NCI-H1417 treated with DMSO at 0.1 percent for 48 hours (cell line): ENCODE data around the gene EHD3.
A peak's percentile ranks its signal among the peaks of the same experiment; 100 is the strongest.

Source experiments
- DNase-seq: peaks from one replicate; lab custom pipeline; 2025; lab: John Stamatoyannopoulos, UW

EHD3 gene

DNA sequence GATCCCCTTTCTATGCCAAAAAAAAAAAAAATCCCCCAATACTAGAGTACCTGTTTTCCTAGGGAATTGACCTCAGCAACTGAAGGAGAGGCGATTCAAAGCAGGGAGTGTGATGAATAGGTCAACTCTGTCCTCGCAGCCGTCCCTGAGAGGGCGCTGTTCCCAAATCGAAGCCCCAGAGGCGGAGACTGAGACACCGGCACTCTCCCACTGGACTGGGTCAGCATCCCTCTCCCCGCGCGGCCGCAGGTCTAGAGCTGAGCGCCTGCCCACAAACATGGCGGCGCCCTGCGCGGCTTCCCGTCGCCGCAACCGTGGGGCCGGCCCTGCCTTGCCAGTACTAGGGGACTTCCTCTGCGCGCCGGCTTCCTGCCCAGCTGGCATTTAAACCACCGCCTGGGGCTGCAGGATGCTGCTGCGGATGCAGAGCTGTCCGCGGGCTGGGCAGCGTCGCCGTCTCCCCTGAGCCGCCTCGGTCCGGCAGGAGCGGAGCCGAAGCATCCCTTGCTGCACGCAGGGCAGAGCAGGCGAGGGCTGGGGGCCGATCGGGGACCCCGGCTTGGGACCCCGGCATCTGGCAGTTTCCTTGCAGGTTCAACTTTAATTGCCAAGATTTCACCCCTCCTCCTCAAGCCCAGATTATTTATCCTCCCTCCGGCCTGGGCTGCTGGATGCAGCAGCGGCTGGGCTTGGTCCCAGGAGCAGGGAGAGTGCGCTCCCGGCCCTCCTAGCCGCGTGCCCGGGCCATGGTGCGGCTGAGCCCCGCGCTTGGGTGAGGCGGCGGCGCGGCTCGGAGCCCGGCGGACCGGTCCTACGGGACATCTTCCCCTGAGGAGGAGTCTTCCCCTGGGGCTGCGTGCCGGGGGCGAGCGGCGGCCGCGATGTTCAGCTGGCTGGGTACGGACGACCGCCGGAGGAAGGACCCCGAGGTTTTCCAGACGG, at the start of gene EHD3:
EHD3 (plus strand) TSS at position 412 of the 942 bp plus-strand sequence; CDS start at position 882, 470 bp downstream.
- DNase-seq: peak; percentile 92

DNA sequence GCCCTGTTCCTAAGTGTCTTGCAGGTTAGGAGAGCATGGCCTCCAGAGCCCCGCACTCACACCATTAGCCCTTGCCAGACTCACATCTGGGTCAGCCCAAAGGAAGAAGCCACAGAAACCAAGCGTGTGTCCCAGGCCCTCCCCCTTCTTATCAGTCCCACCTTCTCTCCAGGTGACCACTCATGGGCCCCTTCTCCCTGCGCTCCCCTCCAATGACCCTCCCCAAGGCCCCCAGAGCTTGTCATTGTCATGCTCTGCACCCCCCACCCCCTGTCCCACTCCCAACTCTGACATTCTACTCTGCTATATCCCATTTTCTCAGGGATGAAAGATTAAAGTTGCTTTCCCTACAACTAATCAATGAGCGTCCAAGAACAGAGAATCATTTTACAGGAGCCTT, 46.8 kb upstream of the EHD3 start:
- DNase-seq: no peak

DNA sequence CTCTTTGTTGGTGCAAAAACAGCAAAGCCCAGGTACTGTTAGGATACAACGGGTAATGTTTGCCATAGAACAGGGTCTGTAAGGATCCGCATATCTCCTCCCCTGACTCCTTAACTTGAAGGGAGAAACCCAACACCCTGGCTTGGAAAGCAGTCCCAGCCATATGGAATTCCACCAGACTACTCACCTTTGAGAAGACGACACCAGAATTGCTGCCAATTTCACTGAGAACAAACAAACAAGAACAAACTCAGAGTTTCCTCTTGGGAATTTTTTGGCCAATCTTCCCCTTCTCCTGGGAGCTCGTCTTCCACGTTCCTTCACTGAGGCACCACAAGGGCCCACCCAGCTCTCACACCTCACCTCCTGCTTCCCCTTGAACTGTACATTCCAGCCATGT, 45.8 kb upstream of the EHD3 start:
- DNase-seq: no peak

DNA sequence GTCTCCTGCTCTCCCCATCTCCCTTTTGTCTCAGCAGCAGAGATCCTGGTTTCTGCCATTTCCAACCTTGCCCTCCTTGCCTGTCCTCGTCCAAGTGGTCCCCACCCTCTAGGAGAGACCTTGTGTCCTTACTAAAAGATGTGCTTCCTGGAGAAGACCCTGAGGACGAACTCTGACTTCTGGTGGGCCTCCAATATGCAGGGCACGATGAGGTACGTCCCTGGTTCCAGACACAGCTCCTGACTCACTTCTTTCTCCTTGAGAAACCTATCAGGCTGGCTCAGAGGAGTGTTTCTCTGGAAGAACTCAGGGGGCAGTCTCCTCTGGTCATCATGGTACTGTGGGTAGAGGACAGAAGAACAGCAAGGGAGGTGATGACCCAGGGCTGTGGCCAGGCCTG, 44.8 kb upstream of the EHD3 start:
- no peak for DNase-seq

DNA sequence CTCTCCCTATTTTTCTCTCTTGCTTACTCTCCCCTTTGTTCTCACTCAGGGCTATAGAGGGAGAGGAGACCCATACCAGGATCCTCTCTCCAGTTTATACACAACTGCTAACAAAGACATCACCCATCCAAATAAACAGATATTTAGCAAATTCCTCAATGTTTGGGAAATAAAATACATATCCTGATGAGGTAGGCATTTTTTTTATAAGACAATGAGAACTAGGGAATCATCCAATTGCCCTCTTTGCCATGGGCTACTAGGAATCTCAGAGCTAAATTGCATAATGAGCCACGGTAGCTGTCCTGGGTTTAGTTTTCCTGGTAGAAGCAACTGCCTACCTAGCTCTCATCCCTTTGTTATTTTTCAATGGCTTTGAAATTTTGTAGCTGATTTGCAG, 43.8 kb upstream of the EHD3 start:
- no peak for DNase-seq

DNA sequence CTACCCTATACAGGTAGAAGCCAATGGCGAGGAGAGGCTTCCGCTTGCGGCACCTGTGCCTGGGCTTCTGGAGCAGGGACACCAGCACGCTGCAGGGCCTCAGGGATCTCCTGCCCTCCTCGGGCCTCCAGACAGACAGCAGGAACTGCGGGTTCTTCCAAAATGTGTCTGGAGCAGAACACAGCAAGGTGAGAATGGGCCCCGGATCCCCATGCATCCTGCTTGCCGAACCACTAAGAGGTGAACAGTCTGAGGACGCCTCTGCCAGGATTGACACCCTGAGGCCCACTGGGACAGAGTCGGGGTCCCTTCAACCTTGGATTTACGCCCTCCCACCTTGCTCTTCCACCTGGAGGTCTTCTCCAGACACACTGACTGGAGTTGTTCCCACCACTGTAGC, 42.0 kb upstream of the EHD3 start:
- no peak for DNase-seq

- no peak for DNase-seq
Measured at GRCh38 chr2:31192396-31192795, 41.6 kb upstream of the EHD3 start.

DNA sequence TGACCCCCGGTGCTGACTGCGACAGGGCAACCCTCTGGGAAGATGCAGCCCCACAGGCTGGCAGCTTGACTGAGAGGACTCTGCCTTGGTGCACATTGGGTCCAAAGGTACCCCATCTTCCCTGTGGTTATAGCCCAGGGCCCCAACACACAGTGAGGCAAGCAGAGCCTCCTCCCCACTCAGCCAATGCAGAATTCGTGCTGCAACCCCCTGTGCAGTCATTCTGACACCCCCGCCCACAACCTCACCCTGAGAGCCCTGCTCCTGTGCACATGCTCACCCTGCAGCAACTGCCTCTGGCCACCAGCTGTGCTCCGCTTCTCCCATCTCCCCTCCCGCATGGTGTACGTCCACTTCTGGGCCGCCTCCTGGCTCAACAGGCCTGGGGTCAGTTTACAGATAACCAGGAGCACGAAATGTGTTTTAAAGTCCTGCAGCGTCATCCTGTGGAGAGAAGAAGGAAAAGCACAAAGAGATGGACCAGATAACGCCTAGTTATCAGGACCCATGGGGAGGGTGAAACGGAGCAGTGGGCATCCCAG, 41.0 kb upstream of the EHD3 start:
- no peak for DNase-seq

DNA sequence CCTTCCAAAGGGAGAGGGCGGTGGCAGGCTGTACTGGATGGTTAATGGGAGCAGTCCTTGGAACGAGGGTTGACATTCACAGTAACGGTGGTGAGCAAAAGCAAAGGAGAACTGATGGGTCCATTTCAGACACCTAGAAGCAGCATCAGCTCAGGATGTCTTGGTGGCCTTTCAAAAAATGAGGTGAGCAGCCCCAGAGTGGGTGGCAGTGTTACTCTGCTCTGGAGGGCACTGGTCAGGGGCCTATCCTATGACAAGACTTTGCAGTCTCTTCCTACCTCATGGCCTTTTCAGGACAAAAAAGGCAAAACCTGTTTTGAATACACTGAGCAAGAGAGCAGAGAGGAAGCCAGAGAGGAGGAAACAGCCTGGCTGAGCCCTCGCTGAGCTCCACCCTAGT, 40.1 kb upstream of the EHD3 start:
- DNase-seq: no peak

- no peak for DNase-seq
Measured at GRCh38 chr2:31196622-31197021, 37.3 kb upstream of the EHD3 start.

GRCh38 chr2:31197166-31197565, 36.8 kb upstream of the EHD3 start:
- DNase-seq: no peak

DNA sequence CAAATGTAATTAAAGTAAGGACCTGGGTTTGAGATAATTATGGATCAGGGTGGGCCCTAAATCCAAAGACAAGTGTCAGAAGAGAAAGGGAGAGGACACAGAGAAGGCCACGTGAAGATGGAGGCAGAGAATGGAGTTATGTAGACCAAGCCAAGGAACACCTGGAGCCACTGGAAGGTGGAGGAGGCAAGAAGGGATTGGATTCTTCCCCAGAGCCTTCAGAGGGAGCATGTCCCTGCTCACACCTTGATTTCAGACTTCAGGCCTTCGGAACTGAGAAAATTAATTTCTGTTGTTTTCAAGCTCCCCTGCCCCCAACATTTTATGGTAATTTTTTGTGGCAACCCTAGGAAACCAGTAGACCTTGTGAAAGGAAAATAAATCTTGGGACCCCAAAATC, 36.3 kb upstream of the EHD3 start:
- no peak for DNase-seq

DNA sequence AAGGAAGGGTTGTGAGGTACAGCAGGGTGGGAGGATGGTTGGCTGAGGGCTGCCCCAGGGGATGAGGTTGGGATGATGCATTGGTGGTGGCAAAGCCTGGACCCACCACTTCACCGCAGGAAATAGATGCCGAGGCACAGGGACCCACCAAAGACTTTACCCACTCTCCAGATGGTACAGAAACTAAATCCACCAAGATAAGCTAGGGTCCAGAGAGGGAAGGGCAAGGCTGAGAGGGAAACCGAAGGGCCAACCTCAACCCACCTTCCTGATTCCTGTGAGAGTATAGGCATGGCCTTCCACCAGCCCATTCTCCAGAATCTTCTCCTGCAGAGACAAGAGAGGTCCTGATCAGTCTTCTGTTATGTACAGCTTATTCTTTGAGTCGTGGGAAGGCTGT, 34.7 kb upstream of the EHD3 start:
- no peak for DNase-seq

GRCh38 chr2:31200972-31201371, 33.0 kb upstream of the EHD3 start:
- DNase-seq: no peak

DNA sequence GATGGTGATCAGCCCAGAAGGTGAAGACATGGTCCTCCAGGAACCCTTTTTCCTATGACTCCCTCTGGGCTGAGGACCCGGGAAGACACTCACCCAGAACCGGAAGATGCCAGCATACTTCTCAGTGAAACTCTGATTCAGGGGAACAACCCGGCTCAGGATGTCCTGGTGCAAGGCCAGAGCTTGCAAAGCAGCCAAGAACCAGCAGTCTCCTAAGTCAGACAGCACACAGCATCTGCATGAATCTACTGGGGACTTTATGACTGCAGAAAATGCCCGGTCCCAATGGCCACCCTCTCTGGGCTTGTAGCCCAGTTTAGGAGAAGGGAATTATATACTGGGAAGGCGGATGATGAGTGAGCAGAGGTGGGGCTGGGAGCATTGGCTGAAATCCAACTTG, 31.9 kb upstream of the EHD3 start:
- no peak for DNase-seq

- no peak for DNase-seq
Measured at GRCh38 chr2:31202833-31203232, 31.1 kb upstream of the EHD3 start.

- no peak for DNase-seq
Measured at GRCh38 chr2:31203916-31204315, 30.0 kb upstream of the EHD3 start.

DNA sequence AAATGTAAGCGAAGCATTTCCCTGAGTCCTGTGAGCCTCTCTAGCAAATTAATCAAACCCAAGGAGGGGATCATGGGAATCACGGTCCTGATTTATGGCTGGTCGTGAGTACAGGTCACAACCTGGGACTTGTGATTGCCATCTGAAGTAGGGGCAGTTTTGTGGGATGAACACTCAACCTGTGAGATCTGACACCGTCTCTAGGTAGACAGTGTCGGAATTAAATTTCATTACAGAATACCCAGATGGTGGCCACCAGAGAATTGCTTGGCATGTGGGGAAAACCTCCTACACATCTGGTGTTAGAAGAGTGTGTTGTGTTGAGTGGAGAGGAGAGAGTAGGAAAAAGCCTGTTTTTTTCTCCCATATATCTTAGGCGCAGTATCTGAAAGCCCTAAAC, 29.2 kb upstream of the EHD3 start:
- no peak for DNase-seq

DNA sequence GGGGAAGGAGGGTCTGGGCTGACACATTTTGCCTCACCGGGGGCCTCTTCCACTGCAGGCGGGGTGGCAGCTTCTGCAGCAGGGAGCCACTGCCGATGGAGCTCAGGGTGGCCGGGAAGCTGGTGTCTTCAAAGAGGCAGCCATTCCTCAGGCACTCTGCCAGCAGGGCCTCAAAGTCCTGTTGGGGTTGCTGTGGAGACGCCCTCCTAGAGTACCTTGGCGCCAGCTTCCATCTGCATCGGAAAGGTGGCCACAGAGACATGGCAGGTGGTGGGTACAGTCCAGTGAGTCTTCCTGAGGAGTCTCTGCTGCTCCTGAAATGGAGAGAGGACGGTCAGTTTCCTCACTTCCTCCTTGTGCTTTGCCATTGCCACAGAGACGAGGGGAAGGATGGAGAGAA, 28.8 kb upstream of the EHD3 start:
- no peak for DNase-seq

DNA sequence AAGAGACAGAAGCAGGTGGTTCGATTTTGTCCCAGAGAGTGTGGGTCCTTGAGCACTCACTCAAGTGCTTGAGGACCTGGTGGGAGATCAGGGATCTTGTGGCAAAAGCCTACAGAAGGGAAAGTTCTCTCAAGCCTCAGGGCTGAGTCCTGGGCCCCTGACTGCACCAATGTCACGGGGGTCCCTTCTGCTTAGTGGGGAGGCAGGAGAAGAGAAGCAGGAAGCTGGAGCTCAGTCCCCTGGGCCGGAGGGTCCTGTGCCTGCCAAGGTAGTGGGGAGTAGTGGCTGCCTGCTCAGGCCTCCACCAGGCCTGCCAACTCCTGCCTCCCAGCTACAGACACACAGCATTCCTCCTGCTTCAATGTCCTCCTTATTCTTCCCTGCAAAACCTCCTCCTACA, 28.3 kb upstream of the EHD3 start:
- DNase-seq: no peak

DNA sequence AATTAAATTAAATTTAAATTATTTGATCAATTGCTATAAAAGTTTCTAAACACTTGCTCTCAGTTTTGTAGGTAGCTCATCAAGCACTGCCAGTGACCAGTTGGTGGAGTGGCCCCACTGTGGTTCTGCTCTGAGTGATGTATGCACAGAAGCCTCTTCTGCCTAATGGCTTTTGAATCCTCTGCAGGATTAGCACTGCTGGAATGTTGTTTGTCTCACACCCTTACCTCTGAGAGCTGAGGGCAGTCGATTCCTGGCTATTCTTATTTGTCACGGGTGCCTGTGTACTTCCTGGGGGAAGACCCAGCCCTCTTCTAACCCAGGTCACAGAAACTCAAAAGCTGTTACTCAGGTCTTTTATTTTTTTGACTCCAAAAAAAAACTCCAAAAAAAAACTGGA, 26.2 kb upstream of the EHD3 start:
- no peak for DNase-seq

DNA sequence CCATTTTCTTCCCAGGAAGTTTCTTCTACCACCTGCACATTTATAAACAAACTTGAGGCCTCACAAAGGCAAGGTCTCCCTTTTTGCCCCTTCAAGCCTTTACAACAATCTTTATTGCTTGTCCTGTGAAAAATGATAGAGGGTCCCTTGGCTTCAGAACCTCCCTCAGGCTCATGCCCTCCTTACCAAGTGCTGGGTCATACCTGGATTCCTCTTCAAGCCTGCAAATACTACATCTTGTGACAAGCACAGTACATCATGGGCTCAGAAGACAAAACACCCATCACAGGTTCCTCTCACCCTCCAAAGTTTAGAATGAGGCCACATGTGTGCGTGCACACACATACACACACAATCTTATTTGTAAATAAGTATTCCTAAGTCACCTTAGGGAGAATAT, 25.7 kb upstream of the EHD3 start:
- no peak for DNase-seq

GRCh38 chr2:31212659-31213600, 21.0 kb upstream of the EHD3 start:
- DNase-seq: no peak
